COLO668 (cell line): Measurements from ENCODE around the gene LACC1.

Experiments used
- DNase-seq: peaks from one replicate; lab custom pipeline; 2025; ENCODE audit not compliant: unreplicated experiment; lab: John Stamatoyannopoulos, UW

Gene LACC1

DNA sequence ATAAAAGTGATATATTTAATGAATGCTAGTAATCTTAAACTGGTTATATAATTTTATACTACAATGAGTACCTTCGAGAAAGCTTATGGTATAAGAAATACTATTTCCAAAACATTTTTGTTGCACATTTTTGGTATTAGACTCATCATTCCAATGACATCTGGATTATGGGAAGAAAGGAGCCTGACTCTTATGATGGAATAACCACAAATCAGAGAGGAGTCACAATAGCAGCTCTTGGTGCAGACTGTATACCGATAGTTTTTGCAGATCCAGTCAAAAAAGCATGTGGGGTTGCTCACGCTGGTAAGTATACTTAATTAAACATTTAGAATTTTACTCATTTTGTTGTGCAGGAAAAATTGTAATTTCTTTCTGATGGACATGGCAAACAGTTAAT is 3.9 kb downstream of the LACC1 start:
- no peak for DNase-seq

DNA sequence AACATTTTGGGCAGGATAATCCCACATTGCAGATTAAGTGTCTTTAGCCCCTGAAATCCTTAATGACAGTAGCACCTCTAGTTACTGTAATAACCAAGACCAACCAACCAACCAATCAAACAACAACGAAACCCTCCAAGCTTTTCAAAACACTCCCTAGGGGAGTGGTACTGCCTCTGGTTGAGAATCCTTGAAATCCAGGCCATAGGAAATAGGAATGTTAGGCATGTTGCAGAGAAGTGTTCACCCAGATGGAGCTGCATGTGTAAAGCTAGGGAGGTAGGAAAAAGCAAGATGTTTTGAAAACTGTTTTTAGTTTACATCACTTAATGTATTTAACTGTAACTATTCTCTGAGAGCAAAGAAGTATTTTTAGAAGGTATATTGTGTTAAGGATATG is 4.5 kb downstream of the LACC1 start:
- no peak for DNase-seq

DNA sequence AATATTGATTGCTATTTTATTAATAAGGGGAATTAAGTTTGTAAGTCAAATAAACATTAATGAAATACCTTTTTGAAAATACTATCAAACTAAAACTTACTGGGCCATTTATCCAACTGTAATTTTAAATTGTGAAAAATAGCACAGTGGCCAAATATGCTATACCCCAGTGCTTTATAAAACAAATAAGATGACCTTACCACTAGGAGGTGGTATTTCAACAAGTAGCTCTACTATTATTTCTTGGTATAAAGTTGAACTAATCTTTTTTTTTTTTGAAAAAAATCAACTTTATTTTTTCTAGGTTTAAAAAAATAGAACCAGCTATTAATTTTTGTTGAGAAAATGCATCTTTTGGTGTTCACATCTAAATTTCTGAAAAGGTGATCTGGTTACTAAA is 14.7 kb downstream of the LACC1 start:
- DNase-seq, result no peak

DNA sequence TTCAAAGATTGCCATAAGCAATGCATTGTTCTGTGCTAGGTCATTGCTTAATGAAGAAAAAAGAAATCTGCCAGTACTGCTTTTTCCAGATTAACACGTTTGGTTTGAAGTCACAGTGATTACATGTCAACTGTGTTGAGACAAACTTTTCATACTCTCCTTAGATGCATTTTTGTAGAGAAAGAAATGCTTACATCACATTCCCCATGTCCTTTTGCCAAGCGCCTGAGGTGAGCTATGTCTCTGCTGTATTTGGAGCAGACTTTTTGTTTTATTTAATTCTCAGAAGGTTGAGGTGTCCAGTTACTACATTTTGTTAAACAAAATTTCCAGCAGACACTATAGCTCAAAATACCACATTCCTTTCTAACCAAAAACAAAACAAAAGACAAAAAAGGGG is 16.2 kb downstream of the LACC1 start:
- DNase-seq, result no peak

DNA sequence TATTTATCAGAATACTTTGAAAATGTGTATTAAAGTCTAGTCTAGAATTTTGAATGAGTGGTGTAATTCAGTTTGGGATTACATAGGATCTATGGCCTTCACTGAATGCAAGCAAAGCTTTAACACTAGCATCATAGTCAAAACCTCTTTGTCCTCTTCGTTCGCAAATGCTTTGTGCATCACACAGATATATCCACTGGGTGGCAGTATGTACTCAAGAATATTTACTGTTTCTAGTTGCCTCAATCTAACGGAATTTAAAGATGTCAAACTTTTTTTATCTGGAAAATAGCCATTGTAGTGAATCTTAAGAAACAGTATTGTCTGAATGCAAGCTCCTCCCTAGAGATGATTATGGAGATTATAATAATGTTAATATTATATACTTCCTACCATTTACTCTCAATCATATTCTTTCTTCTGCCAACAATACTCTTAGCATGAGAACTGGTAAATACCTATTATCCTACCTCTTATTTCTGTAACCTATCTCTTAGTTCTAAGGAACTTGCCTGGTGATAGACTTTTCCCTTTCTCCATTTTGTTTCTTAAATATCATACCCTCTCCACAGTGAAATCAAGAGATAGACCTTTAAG is 25.8 kb downstream of the LACC1 start:
- peak; percentile 51 for DNase-seq

DNA sequence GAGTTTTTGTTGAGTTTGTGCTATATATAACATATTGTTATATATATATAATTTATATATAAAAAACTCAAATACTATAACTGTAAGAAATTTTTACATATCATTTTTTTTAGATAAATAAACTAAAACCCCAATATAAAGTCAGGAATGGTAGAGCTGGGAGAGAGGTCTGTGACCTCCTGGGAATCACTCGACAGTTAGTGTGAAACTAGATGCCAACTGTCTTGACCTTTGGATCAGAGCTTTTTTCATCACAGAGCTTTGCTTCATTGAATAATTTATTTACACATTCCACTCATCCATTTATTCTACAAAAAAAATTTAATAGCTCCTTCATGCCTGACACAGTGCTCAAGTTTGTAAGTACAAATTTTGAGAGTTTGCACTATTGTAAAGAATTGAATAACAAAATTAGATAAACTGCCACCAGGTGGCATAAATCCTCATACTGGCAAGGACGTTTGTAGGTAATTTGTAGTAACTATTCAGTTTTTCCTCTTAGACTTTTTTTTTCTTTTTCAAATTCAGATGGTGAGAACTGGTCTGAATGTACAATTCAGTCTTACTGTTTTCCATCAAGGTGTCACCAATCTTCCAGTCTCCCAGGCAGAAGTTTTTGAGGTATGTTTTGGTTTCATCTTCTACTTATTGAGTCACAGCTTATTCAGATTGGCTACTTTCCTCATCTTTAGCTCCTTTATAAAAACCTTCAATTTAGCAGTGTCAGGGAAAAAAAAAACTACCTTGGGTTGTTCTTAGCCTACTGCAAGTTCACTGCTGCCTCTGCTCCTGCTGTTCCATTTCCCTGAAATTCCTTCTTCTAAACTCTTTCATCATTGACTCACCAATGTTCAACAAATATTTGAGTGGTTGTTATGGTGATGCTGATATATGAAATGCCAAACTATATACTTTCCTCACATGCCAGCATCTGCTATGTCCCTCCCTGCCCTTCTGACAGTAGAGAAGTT is 28.7 kb downstream of the LACC1 start:
- DNase-seq, result no peak

DNA sequence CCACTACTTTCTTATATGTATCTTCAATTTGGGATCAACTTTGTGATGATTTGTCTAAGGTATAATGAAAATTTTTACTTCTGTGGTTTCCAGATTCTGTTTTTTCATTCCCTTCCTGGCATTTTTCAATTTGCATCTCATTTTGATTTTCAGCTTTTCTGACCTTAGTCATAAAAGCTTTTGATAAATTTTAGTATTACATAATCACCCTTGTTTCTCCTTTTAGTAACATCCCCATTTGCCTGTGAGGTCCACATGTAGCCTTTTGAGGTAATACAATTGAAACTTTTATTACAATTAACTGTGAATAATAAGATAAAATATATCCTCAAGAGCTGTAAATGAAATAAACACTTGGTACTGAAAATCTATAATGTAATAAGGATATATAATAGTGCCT is 31.2 kb downstream of the LACC1 start:
- DNase-seq, result no peak

DNA sequence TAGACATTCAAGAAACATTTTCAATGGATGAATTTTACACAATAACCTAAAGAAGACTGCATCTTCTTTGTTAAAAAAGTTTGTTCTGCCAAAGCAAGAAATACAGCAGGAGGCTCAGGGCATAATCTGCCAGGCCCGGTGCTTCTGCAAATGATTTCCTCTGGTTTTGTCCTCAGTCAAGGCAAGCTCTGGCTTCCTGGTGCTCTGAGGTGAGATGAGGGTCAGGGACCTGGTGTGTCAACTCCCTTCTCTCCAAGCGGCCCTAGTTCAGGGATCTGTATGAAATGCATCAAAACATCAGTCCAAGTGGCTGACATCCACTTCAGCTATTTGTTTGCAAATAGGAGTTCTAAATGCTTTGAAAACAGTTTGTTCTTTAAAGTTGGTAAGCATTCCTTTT is 31.6 kb downstream of the LACC1 start:
- DNase-seq, result no peak

DNA sequence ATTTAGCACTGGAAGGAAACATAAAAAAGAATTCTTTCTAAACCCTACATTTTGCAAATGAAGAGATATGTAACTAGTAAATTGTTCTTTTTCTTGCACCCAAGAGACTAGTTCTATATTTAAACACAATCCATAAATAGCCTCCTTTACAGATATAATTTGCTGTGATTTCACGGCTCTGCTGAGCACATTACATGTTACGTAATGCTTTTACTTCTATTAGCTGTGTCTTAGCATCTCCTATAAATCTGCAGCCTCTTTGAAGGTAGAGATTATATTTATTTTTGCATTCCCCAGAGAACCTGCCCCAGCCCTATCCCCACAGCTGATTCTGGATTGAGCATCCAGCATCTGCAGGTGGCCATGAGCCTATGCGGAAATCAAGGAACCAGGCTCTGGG is 32.2 kb downstream of the LACC1 start:
- DNase-seq, result no peak

DNA sequence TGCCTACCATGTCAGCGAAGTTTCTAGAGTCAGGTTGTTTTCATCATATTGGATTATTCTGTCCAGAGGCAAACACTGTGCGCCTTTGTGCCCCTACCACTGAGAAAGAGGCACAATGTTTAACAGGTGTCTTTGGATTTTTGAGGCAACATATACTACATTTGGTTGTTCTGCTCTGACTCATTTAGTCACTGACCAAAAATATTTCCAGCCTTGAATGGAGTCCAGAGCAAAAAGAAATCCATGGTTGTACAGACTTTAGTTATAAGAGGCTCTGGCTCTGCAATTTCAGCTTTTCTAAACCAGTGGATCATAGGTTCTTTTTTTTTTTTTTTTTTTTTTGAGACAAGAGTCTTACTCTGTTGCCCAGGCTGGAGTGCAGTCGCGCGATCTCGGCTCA is 35.7 kb downstream of the LACC1 start:
- no peak for DNase-seq

DNA sequence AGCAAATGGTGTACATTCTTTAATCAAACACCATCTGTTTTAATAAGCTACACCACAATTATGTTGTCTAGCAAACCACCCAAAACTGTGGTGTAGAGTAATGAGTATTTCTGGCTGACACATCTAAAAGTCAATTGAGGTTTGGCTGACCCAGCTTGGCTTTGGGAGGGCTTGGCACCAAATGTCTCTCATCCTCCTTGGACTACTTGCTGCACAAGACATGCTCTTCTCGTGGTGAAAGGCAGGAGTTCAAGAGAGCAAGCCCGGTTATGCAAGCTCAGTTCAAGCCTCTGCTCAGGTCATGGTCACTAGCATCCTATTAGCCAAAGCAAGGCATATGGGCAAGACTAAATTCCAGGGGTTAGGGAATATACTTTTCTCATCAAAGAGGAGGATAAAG is 37.1 kb downstream of the LACC1 start:
- no peak for DNase-seq

DNA sequence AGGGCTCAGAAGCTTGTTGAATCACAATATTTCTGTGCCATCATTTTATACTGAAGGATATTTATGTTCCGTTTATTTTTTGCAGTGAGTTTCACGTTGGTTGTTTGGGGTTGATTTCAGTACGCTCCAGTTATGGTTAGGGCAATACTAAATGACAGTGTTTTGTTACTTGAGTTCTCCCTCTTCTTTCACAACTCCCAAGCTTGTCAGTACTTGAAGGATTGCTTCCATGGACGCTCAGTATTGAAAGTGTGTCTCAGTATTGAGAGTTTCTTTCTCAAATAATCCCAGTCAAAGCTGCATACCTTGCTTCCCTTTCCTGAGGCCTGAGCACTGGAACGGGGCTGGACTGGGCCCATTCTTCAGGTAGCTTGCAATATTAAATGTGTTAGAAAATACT is 38.9 kb downstream of the LACC1 start:
- DNase-seq, result no peak

DNA sequence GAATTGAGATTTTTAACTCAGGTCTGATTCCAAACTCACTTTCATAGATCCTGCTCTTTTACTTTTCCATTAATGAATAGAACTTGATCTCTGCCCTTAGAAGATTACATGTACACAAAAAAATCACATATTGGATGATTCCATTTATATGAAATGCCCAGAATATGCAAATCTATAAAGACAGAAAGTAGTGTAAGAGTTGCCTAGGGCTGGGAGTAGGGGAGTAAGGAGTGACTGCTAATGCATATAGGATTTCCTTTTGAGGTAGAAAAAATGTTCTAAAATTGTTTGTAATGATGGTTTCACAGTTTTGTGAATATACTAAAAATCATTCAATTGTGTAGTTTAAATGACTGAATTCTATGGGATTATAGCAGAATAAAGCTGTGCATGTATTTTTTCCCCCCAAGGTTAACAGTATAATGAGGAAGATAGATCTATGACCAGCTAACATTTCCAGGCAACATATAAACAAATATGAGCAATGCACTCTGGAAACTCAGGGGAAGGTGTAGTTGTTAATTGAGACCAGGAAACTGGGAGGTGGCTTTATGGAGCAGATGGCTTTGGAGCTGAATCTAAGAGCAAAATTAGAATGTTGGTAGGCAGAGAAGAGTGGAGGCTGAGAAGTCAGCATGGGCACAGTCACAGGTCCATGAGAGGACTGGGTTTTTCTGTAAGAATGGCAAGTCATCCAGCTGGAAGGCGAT is 41.4 kb downstream of the LACC1 start:
- DNase-seq, result no peak

DNA sequence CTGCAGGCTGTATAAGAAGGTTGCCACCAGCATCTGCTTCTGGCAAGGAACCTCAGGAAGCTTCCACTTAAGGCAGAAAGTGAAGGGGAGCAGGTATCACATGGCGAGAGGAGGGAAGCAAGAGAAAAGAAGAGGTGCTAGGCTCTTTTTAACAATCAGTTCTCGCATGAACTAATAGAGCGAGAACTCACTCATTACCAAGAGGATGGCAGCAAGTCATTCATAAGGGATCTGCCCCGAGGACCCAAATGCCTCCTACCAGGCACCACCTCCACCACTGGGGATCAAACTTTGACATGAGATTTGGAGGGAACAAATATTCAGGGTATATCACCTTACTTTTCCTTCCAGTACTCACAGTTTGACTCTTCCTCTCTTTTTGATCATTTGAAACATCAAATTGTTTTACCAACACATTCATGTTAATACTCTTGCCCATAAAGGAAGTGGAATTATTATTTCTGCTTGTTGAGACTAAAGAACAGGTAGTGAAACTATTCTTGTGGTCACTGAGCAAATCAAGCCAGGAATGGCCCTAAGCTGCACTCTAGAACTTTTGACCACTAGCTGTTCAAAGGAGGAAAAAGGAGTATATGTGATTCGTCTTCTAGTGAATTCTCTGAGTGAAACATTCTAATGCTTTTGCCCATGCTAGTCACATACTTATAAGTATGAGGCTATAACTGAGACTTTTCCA is 45.0 kb downstream of the LACC1 start:
- no peak for DNase-seq

DNA sequence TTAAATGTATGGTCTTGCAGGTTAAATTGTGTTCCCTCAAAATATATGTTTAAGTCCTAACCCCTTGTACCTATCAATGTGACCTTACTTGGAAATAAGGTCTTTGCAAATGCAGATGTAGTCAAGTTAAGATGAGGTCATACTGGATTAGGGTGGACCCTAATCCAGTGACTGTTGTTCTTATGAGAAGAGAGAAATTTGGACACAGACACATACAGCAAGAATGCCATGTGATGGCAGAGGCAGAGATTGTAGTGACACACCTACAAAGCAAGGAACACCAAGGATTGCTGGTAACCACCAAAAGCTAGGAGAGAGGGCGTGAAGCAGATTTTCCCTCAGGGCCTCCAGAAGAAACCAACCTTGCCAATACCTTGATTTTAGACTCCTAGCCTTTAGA is 50.2 kb downstream of the LACC1 start:
- no peak for DNase-seq

DNA sequence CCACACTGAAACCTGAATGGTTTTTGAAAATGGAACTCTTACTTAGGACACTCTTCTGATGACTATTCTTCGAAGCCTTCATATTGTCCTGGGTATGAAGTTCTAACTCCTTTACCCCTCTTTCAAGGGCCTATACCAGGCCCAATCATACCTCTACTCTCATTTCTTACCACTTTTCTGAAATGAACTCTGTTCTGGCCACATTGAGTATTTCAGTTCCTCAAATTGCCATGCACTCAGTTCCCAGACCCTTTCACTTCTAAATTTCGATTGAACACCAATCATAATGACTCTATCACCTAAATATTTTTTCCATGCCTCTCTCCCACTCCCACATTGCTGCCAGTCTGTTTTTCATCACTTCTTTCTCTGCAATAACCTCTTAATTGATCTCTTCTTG is 53.7 kb downstream of the LACC1 start:
- DNase-seq, result no peak

DNA sequence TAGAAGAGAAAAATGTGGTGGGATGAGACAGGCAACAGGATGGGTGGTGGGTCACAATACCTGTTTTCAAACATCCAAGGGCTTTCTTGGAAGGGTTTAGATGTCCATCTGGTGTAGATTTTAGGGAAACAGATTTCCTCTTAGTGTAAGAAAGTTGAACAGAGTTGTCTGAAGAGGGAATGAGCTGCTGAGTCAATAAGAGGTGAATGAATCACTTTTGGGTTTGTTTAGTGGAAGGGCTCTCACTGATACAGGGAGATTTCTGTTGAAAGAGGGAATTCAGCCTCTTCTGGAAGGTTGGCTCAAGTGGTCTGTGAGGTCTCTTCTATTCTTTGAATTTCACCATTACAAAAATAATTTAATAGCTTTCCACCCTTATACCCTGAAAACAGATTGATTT is 54.6 kb downstream of the LACC1 start:
- no peak for DNase-seq

DNA sequence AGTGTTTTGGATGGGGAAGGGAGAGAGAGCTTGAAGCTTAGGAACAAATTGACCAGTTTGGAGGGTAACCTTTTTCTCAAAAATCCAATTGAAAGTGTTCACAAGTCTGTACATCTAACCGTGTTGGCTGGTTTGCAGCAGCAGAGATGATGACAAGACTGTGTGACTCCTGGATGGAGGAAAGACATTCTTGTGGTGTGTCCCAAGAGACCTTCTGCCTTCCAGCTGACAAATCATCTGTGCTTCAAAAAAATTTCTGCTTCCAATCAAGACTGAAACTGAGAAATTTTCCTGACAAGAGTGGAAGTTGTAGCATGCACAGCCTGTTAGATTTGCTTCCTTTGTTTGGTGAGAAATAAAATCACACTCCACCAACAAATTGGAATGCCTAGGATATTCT is 56.2 kb downstream of the LACC1 start:
- no peak for DNase-seq

DNA sequence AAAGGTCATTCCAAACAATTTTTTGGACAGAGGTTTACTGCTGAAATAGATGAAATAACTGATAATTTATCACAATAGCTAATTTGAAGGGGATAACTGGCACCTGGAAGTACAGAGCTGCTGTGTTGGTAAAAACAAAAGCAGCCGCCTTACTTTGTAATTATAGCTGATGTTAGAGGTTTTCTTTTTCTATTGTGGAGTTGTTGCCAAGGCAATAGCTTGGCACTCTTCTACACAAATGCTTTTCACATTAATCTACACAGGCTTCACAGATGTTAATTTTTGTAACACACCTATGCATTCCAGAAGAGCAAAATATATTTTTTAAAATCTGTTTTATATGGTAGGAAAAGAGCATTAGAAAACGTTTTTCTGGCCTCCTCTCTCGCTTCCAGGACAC is 56.9 kb downstream of the LACC1 start:
- no peak for DNase-seq

DNA sequence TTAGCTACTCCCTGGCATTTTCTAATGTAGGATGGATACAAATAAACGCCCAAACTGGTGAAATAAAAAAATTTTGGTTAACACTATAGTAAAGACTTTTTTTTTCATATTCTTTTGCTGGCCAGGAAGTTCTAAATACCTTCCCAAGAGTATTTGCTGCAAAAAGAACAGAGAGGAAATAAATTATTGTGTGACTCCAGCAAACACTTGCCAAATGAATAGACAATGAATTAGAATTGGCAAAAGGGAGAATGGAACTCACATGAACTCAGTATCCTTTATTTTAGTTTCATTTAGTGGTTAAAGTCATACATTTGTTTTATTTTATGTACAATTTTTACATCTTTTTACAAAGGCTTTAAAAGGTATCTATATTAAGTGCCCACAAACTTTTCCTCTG is 58.1 kb downstream of the LACC1 start:
- no peak for DNase-seq

DNA sequence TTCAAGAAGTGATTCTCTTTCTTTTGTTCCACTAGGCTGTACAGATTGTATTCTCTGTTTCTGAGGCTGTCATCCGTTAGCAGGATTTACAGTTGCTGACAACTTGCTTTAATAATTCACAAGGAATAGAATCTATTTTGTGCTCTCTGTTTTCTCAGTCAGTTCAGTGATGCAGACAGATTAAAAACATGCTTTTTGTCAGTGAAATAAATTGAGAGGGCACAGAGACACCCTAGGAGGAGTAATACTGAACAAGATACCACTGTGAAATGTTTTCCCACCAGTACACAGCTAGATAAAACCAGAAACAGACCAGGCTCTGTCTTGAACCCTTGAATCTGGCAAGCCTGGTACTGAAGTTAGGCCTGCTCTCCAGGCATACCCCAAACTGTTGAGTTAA is 58.7 kb downstream of the LACC1 start:
- no peak for DNase-seq
